Esophagus muscularis mucosa (tissue), 4 donors: Measurements from ENCODE around the gene NUP205. TPM values are rescaled to one million over a fixed set of nuclear protein-coding genes. Genes with fewer than 3 reads are reported as not detected.

Experiments
- DNase-seq: peaks from one replicate; pipeline ENCODE4 v3.0.0-alpha.2; 2017; ENCODE audit errors: extremely low spot score
- H3K27ac ChIP-seq, 4 donors: fragments of 200-600 bp; sonication (generic); replicated peaks in 1 of 4; 1 replicate in 3 of 4; 2 replicates in 1 of 4; pipeline ENCODE4 v1.5.1; 2016 to 2019; ENCODE audit warnings: mild to moderate bottlenecking in 1 of 4
- H3K27me3 ChIP-seq, 4 donors: fragments of 200-600 bp; sonication (generic); one replicate each; pipeline versions ENCODE4 v1.5.1 to v1.6.0; 2016 to 2019
- H3K36me3 ChIP-seq, 4 donors: fragments of 200-600 bp; sonication (generic); one replicate each; pipeline ENCODE4 v1.5.1; 2016 to 2019
- H3K4me1 ChIP-seq, 4 donors: fragments of 200-600 bp; sonication (generic); one replicate each; pipeline ENCODE4 v1.5.1; 2016 to 2019
- H3K4me3 ChIP-seq, 4 donors: fragments of 200-600 bp; sonication (generic); 1 replicate in 2 of 4; 2 replicates in 2 of 4; pipeline ENCODE4 v1.5.1; 2016 to 2019; ENCODE audit warnings: mild to moderate bottlenecking in 4 of 4, moderate library complexity in 1 of 4
- H3K9me3 ChIP-seq, 4 donors: fragments of 200-600 bp; sonication (generic); 1 replicate in 3 of 4; 2 replicates in 1 of 4; pipeline ENCODE4 v1.5.1; 2016 to 2019
- CTCF ChIP-seq, 3 experiments: fragments of 200-600 bp in 2 of 3; fragments of 450-650 bp in 1 of 3; sonication (generic) in 2 of 3; IDR thresholded peaks; one replicate each; pipeline ENCODE4 v1.5.1; 2017 to 2019; ENCODE audit warnings: antibody characterized with exemption in 3 of 3, mild to moderate bottlenecking in 2 of 3, moderate library complexity in 1 of 3
- EP300 ChIP-seq: sonication (generic); formaldehyde crosslinking; IDR thresholded peaks from one replicate; pipeline ENCODE4 v1.6.1; 2017; ENCODE audit warnings: antibody characterized with exemption
- POLR2A ChIP-seq: fragments of 450-650 bp; IDR thresholded peaks from one replicate; pipeline ENCODE4 v1.6.1; 2017; ENCODE audit warnings: antibody characterized with exemption, moderate library complexity, mild to moderate bottlenecking, low read depth
- POLR2AphosphoS5 ChIP-seq, 2 donors: sonication (generic); formaldehyde crosslinking; IDR thresholded peaks; one replicate each; pipeline ENCODE4 v1.6.1; 2017; ENCODE audit warnings: antibody characterized with exemption in 2 of 2
- WGBS: methylation state at CpG from one replicate; pipeline ENCODE4 v1.1.5; 2018; 5-methylcytosine and 5-hydroxymethylcytosine counted together
- intact Hi-C: fragments of 100-400 bp; cut with DNase I; formaldehyde crosslinking; loops from one replicate; pipeline ENCODE4 v1.15.1; 2023
- total RNA-seq, 4 donors: library from RNA; depleted of rRNA; stranded (reverse); fragments of >200 nt; gene quantifications; one replicate each; pipeline versions ENCODE4 v1.1.0 to v1.2.1, GENCODE V29; 2016

The NUP205 gene
- total RNA-seq, 4 donors from 2014 or later, result 23.3 to 39.9 (median 34.7) TPM

- intact Hi-C loops, result no loop called here
- H3K27ac ChIP-seq, result no peak overlapping the region
- peaks cover 66 to 99% (median 79%) of the 10 kb centered on the region in 4 donors for H3K36me3 ChIP-seq
- DNase-seq, result no peak
- no peak overlapping the region for H3K4me3 ChIP-seq
- H3K27me3 ChIP-seq, result no peaks in the 10 kb centered on the region
- H3K4me1 ChIP-seq, result no peaks in the 10 kb centered on the region
- 95% methylated on average over 3 of the region's 3 CpGs for WGBS
- H3K9me3 ChIP-seq, result no peaks in the 10 kb centered on the region
- TF ChIP-seq EP300 (no peak), CTCF (IDR thresholded peaks at IDR 0.05) (no peak), POLR2AphosphoS5 (IDR thresholded peaks at IDR 0.05) (no peak), POLR2A (no peak)
These were observed 26.9 kb downstream of the NUP205 start for GRCh38 chr7:135584362-135585353.

- intact Hi-C loops, result no loop called here
These were observed 39.6 kb downstream of the NUP205 start for GRCh38 chr7:135597181-135597925.

GRCh38 chr7:135597926-135598305 lies 40.2 kb downstream of the NUP205 start:
- WGBS, result 74% methylated on average over 6 of the region's 6 CpGs
- Histone ChIP-seq H3K4me3 (no peak overlapping the region), H3K4me1 (no peaks in the 10 kb centered on the region), H3K27ac (no peak overlapping the region), H3K27me3 (no peaks in the 10 kb centered on the region), H3K36me3 (peaks cover 23 to 90% (median 60%) of the 10 kb centered on the region in 4 donors), H3K9me3 (no peaks in the 10 kb centered on the region)
- no peak for DNase-seq
- TF ChIP-seq EP300 (no peak), CTCF (IDR thresholded peaks at IDR 0.05) (no peak), POLR2A (no peak), POLR2AphosphoS5 (IDR thresholded peaks at IDR 0.05) (no peak)
- intact Hi-C loops, result no loop called here

More at GRCh38 chr7:135597181-135597925, 39.6 kb downstream of the NUP205 start:
- DNase-seq, result no peak
- H3K36me3 ChIP-seq, result peaks cover 27 to 90% (median 61%) of the 10 kb centered on the region in 4 donors
- no peak overlapping the region for H3K4me3 ChIP-seq
- H3K27ac ChIP-seq, result no peak overlapping the region
- no peak for TF ChIP-seq POLR2A
- TF ChIP-seq EP300, result no peak
- TF ChIP-seq POLR2AphosphoS5 (IDR thresholded peaks at IDR 0.05), result no peak
- no peak for TF ChIP-seq CTCF (IDR thresholded peaks at IDR 0.05)
- H3K27me3 ChIP-seq, result no peaks in the 10 kb centered on the region
- H3K9me3 ChIP-seq, result no peaks in the 10 kb centered on the region
- no peaks in the 10 kb centered on the region for H3K4me1 ChIP-seq
- 73% methylated on average over 2 of the region's 2 CpGs for WGBS

- TF ChIP-seq EP300, result no peak
- TF ChIP-seq CTCF (IDR thresholded peaks at IDR 0.05), result no peak
- no peak for TF ChIP-seq POLR2AphosphoS5 (IDR thresholded peaks at IDR 0.05)
- no peak for TF ChIP-seq POLR2A
- DNase-seq, result no peak
- no peaks in the 10 kb centered on the region for H3K9me3 ChIP-seq
- intact Hi-C loops, result no loop called here
- no peaks in the 10 kb centered on the region for H3K27me3 ChIP-seq
- peaks cover 12 to 92% (median 59%) of the 10 kb centered on the region in 4 donors for H3K36me3 ChIP-seq
- H3K4me3 ChIP-seq, result no peak overlapping the region
- H3K27ac ChIP-seq, result no peak overlapping the region
- no peaks in the 10 kb centered on the region for H3K4me1 ChIP-seq
These were observed 41.8 kb downstream of the NUP205 start for GRCh38 chr7:135599471-135599870.
